ENCODE measurements around the gene AKIRIN2. TPM values are rescaled to one million over a fixed set of nuclear protein-coding genes. Genes with fewer than 3 reads are reported as not detected.

Gene AKIRIN2
- total and polyA plus RNA-seq, 9 of the 15 experiments (the other 6 are each of a cell fraction or from before 2014, with no cell fraction given) = 5.8 to 63.9 (median 28.1) TPM

GRCh38 chr6:87741001-87741650 is 39.1 kb upstream of the AKIRIN2 start (continued):
- TF ChIP-seq MGA (IDR thresholded peaks at IDR 0.05) = peak; percentile 39
- TF ChIP-seq PHTF2 (CRISPR knock-in tag; IDR thresholded peaks at IDR 0.05) = no peak
- TF ChIP-seq ELF2 (CRISPR knock-in tag; IDR thresholded peaks at IDR 0.05) = 0 out of 2 replicates have a peak, but pooled peaks have one; percentile 9
- TF ChIP-seq ZNF445 (CRISPR knock-in tag; IDR thresholded peaks at IDR 0.05; ENCODE audit: low read depth) = no peak
- no peak for TF ChIP-seq PTRF (tag; IDR thresholded peaks at IDR 0.05)
- TF ChIP-seq MNT (conservative IDR thresholded peaks at IDR 0.05) = peak in 1 of 2 experiments; percentile 36; a peak in 2 of 4 replicates
